Measurements from ENCODE around the gene RFTN2.
"Not testable (repeated sequence)": the region's sequence is repeated elsewhere in the genome, so short reads cannot be mapped to it uniquely, and the experiment has no call there.

Gene RFTN2

DNA sequence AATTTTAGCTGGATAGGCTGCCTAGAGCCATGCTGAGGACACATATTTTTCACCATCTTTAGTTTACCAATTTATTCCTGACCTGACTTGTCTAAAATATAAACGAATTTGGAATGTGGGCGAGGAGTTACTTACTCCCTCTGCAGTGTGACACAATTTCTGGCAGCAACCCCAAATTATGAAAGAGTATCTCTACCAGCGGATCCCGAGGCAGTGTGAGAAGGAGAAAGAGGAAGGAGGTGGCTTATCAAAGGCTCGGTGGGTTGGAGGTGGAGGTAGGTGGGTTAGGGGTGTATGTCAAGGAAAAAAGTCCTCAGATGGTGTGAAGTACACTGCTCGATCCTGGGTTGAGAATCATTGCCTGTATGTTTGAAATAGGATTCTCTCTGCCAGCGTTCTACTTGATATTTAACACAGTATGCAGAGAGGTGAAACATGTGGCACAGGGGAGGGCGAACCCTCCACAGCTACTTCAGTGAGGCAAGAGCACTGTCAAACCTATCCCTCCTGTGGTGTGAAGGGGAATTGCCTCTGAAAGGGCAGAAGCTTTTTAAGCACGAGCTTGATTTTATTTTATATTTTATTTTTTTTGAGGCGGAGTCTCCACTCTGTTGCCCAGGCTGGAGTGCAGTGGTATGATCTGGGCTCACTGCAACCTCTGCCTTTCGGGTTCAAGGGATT, 76.0 kb downstream of the RFTN2 start:
- peak; percentile 21 for DNase-seq

DNA sequence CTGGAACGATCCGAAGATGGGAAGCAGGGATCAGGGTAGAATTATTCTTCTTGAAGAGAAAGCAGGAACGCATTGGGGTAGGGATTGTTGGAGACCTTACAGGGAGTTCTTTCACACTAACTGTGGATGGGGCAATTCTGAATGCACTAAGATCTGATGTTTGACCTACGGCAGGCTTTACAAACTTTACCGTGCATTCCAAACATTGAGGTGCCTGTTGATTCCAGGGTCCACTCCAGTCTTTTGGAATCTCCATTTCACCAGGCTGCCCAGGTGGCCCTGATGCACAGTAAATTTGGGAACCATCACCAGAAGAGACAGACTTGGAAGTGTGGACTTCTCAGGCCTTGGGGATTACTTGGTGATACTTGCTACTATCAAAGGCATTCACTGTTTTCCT, 76.9 kb downstream of the RFTN2 start:
- DNase-seq: no peak

DNA sequence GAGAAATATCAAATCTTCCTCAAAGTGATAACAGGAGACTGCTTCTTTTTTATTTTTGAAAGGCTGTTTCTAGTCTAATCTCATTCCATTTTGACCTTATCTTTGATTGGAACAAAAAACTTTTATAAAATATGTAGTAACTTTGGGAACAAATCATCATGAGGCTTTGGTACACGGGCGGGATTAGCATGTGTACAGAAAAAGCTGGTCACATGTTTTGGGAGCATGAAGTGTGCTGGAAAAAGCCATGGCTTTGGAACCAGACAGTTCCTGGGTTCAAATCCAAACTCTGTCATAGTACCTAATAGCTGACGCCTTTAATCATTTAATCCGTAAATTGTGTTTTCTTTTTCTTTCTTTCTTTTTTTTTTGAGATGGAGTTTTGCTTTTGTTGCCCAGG, 78.2 kb downstream of the RFTN2 start:
- no peak for DNase-seq

DNA sequence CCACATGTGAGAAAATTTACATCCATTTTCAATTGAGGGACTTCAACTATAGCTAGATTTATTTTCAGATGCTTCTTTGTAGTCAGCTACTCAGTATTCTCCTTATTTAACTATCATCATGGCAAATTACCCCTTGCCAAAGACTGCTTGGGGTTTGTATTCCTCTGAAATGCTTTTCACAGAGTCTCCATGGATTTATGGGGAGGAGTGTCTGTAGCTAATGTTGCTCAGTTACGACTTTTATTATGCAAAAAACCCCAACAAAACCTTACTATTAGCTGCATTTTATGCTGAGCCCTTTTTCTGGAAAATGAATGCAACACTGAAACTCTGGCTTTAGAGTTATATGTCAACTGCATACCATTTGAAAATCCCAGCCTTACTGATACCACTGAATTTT, 78.6 kb downstream of the RFTN2 start:
- no peak for DNase-seq

DNA sequence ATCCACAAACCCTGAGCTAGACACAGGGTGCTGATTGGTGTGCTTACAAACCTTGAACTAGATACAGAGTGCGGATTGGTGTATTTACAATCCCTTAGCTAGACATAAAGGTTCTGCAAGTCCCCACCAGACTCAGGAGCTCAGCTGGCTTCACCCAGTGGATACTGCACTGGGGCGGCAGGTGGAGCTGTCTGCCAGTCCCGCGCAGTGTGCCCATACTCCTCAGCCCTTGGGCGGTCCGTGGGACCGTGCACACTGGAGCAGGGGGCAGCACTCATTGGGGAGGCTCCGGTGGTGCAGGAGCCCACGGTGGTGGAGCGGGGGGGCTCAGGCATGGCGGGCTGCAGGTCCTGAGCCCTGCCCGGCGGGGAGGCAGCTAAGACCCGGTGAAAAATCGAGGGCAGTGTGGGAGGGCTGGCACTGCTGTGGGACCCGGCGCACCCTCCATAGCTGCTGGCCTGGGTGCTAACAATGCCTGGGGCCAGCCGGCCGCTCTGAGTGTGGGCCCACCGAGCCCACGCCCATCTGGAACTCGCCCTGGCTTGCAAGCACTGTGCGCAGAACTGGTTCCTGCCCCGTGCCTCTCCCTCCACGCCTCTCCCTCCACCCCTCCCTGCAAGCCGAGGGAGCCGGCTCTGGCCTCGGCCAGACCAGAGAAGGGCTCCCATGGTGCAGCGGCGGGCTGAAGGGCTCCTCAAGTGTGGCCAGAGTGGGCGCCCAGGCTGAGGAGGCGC, 83.9 kb downstream of the RFTN2 start:
- DNase-seq: no peak

DNA sequence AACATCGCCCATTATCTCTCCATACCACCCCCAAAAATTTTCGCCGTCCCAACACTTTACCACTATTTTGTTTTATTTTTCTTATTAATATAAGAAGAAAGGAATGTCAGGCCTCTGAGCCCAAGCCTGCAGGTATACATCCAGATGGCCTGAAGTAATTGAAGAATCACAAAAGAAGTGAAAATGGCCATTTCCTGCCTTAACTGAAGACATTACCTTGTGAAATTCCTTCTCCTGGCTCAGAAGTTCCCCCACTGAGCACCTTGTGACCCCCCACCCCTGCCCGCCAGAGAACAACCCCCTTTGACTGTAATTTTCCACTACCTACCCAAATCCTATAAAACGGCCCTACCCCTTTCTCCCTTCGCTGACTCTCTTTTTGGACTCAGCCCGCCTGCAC, 88.1 kb downstream of the RFTN2 start:
- not testable (repeated sequence) for DNase-seq

DNA sequence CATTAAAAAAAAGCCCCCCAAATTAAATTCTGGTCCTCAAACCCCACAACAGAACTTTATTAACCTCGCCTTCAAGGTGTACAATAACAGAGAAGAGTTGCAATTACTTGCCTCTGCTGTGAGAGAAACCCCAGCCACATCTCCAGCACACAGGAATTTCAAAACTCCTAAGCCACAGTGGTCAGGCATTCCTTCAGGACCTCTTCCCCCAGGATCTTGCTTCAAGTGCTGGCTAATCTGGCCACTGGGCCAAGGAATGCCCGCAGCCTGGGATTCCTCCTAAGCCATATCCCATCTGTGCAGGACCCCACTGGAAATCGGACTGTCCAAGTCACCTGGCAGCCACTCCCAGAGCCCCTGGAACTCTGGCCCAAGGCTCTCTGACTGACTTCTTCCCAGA, 95.2 kb downstream of the RFTN2 start:
- not testable (repeated sequence) for DNase-seq

DNA sequence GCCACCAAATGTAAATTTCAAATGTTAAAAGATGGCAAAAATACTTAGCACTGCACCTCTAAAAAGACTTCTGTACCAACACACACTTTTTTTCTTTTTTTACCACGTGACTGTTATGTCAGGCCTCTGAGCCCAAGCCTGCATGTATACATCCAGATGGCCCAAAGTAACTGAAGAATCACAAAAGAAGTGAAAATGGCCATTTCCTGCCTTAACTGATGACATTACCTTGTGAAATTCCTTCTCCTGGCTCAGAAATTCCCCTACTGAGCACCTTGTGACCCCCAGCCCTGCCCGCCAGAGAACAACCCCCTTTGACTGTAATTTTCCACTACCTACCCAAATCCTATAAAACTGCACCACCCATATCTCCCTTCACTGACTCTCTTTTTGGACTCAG, 97.1 kb downstream of the RFTN2 start:
- not testable (repeated sequence) for DNase-seq

DNA sequence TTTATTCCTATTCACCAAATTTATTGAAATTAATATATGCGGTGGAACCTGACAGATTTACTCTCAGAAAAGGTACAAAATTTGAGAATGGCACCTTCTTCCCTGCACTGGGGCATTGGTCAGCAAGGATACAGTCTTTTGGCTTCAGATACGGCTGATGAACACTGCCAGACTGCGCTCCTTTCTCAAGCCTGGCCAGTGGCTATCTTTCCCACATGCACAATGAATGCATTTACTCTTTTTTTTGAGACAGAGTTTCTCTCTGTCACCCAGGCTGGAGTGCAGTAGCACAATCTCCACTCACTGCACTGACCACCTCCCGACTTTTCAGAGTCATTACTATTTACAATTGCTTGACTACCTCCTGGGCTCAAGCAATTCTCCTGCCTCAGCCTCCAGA, 97.9 kb downstream of the RFTN2 start:
- no peak for DNase-seq

DNA sequence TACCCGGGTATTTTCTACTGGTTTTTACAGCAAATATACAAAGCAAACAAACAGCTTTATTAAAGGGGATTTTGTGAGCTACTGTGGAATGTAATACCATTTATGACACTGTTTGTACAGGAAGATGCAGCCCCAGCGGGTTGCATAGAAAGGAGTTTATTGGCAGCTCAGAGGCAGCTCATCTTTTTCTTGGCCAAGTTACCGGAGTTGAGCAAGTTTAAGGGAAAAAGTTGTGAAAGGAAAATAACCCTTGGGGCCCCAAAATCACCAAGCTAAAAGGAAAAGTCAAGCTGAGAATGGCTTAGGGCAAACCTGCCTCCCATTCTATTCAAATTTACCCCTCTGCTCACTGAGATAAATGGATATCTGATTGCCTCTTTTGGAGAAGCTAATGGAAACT, 98.8 kb downstream of the RFTN2 start:
- no peak for DNase-seq

DNA sequence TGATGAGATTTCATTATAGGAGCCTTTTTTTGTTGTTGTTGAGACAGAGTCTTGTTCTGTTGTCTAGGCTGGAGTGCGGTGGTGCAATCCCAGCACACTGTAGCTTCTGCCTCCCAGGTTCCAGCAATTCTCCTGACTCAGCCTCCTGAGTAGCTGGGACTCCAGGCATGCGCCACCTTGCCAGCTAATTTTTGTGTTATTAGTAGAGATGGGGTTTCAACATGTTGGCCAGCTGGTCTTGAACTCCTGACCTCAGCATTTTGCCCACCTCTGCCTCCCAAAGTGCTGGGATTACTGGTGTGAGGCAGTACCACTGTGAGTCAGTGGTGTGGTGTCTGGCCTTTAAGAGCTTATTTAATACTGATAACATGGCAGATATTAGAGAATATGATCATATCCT, 99.4 kb downstream of the RFTN2 start:
- DNase-seq: no peak

DNA sequence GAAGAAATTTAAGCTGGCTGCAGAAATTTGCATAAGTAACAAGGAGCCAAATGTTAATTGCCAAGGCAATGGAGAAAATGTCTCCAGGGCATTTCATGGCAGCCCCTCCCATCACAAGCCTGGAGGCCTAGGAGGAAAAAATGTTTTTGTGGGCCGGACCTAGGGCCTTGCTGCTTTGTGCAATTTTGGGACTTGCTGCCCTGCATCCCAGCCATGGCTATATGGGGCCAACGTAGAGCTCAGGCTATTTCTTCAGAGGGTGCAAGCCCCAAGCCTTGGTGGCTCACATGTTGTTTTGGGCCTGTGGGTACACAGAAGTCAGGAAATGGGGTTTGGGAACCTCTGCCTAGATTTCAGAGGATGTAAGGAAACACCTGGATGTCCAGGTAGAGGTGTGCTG, 101.8 kb downstream of the RFTN2 start:
- DNase-seq: no peak

DNA sequence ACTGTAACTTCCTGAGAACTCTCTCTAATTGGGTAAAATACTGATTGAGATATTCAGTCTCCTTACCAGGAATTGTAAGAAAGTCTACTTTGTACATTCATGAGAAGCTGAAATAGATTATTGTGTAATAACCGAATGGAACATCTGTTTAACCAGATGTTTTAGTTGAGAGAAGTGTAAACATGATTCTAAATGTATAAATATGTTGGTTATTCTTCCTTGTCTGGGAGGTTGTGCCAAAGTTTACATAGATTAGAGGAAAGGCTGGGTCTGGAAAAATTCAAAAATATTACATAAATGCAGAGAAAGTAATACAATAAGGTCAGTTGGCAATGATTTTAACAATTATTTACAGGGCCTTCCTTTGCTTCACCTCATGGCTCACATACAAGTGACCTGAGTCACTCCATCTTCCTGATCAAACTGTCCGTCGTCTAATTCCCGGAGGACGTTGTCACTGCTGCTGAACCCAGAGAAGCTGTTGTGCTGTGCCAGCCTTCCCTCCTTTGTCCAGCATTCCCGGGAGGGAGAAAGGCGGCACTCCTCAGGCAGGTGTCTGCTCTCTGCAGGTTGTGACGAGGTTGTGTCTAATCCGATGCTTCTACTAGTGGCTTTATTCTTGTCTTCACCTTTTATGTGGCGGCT, 103.6 kb downstream of the RFTN2 start:
- DNase-seq: no peak

DNA sequence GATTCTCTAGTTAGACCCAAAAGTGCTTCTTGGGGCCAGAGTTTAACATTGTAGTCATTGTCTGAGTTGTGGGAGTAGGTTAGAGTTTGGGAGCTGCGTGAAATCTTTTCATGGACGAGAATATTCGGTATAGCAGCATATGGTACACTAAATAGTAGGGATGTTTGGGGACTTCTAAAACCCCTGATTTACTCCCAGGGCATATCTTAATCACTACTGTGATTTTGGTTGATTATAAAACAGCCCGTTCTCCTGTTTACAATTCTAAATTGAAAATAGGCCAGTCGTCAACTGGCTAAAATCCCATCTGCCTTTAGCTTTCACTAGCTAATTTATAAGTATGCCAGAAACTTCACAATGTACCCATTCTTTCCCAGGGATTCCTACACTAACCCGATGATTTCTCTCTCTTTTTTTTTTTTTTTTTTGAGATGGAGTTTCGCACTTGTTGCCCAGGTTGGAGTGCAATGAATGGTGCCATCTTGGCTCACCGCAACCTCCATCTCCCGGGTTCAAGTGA, 115.2 kb downstream of the RFTN2 start:
- DNase-seq: no peak

DNA sequence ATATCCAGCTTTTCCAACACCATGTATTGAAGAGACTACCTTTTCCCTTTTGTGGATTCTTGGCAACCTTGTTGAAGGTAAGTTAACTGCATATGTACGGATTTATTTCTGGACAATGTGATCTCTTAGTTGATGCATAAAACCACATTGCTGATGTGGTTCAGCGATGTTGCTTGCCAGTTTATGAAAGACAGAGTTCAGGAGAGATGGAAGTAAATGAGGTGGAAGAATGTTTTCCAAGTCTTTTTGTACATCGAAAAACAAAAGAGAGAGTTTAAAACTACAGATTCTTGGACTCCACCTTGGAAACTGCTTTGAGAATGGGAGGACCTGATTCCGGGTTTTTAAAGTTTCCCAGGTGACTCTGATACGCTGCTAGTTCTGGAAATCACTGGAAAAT, 115.7 kb downstream of the RFTN2 start:
- DNase-seq: no peak

DNA sequence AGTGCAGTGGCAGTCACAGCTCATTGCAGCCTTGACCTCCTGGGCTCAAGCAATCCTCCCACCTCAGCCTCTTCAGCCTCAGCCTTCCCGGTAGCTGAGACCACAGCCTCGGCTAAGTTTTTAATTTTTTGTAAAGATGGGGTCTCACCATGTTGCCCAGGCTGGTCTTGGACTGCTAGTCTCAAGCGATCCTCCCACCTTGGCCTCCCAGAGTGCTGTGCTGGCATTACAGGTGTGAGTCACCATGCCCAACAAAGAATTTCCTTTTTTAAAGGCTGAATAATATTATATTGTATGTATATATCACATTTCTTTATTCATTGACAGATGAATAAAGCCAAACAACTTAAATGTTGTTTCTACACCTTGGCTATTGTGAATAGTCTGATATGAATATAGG, 117.0 kb downstream of the RFTN2 start:
- no peak for DNase-seq

DNA sequence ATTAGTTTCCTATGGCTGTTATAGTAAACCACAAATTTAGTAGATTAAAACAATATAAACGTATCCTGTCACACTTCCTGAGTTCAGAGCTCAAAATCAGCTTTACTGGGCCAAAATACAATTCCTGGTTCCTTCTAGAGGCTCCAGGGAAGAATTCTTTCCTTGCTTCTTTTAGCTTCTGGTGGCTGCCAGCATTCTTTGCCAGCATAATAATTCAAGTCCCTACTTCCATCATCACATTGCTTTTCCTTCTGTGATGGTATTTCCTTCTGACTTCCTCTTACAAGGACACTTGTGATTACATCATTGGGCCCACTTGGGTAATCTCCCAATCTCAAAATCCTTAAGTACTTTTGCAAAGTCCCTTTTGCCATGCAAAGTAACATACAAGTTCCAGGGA, 118.9 kb downstream of the RFTN2 start:
- DNase-seq: no peak

DNA sequence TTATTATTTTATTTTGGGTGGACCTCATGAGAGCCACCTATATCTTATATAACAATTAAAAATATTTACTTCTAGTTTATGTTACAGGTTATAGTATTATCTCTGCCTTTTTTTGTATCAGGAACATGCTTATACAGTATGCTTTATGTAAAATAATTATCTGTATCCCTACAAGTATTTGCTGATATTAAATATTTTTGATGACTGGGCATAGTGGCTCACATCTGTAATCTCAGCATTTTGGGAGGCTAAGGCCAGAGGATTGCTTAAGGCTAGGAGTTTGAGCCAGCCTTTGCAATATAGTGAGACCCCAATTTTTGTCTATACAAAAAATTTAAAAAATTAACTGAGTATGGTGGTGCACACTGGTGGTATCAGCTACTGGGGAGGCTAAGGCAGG, 119.9 kb downstream of the RFTN2 start:
- DNase-seq: no peak

DNA sequence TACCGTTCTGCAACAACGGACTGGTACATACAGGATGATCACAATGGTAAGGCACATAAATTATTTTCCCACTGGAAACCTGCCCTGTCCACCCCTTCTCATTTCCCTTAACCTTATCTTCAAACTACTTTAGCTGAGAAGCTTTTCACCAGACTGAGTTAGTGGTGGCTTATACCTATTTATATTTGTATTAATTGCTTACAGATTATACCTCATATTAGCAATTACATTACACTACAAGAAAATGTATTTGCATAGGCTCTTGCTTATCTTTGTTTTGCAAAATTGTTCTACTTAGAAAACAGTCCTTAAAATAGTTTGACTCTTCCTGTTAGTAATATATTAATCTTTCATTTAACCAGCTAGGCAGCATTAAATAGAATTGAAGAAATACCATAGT, 124.1 kb downstream of the RFTN2 start:
- DNase-seq: not testable (repeated sequence)

DNA sequence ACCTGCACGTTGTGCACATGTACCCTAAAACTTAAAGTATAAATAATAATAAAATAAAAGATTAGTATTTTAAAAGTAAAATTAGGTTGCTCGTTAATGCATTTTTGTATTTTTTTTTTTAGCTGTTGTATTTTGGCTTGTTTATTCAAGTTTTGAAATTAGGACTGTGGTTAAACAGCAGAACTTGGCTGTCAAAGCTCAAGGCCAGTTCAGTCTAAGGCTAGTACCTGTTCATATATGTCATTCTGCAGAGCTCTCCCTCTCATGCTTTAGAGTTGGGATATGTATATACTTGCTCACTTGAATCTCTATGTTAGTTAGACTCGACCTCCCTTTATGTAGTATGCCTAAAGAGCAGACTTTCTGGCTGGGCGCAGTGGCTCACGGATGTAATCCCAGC, 126.8 kb downstream of the RFTN2 start:
- DNase-seq: no peak

DNA sequence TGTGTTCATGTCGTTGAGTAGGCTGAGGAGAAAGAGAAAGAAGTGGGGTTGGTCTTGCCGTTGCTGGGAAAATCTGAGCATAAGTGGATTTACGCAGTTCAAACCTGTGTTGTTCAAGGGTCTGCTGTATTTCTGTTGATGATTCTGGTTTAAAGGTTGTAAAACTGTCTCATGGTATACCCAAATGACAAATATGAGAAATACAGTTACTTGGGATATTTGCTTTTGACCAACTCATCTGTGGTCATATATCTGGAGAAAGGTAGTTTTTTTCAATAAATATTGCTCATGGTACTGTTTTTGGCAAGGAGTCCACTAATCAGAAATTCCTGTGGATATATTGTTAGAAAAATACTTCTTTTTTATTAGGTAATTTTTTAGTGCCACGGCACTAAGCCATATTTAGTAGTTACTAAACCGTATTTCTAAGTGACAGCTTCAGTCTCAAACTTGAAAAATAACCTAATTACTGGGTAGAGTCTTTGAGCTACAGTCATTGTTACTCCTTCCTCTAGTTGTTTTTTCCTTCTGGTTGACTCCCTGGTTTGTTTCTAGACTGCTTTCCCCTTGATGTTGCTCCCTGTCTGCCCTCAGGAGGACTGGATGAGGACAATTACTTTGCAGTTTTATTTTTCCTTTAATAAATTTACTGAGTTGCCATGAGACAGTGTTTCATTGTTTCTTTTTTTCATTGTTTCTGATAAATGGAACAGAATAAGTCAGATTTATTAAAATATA, 128.1 kb downstream of the RFTN2 start:
- DNase-seq: no peak

DNA sequence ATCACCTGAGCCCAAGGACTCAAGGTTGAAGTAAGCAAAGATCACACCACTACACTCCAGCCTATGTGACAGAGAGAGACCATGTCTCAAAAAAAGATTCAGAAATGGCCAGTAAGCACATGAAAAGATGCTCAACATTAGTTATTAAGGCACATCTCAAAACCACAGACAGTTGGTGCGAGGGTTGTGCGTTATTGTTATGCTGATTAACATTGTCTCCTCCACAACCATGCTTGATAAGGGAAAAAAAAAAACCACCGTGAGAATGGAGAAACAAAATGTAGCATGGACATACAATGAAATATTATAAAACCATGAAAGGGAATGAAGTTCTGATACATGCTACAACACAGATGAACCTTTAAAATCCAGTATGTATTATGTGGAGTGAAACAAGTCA, 132.2 kb downstream of the RFTN2 start:
- no peak for DNase-seq

DNA sequence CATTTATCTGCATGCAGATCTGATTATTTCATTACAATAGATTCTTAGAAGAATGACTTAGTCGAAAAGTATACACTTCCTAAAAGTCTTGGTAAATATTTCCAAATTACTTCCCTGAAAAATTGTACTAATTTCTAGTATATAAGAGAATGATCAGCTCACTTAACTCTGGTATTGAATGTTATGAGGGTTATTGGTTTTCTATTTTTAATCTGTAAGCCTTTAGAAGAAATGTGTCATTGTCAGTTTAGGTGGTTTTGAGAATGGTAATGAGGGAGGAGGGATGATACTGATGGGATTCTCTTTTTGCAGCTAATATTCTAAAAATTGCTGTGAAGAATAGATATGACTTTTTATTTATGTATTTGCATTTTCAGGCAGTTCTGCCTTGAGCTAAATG, 135.7 kb downstream of the RFTN2 start:
- DNase-seq: no peak
